VCaP (cell line): ENCODE measurements around the gene TENM4.
"Not testable (repeated sequence)": the region's sequence is repeated elsewhere in the genome, so short reads cannot be mapped to it uniquely, and the experiment has no call there.

Source experiments
- H3K27ac ChIP-seq: fragments of 450-650 bp; 2 replicates; pipeline ENCODE4 v1.5.1; 2017
- TF ChIP-seq, protein P1 (sequence below): fragments of 450-650 bp; conservative IDR thresholded peaks from 2 replicates; pipeline ENCODE4 v1.5.1; 2017; ENCODE audit warnings: mild to moderate bottlenecking, moderate library complexity

The TENM4 gene

DNA sequence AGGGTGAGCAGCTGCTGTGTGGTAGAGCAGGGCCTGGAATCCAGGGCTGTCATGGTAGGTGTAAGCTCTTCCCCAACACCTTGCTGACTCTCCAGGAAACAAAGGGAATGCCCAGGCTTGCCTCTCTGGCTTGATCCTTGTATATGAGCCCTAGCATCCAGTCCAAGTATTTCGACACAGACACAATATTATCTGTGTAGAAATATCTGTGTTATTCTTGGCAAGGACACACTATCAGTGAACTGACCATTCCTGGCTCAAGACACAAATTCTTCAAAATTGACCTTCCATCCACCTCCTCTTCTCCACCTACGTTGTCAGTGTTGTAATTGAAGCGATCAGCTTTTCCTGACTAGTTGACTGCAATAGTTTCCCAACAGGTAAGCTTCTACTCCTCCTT lies 554.2 kb downstream of the TENM4 start:
- TF ChIP-seq, protein P1, sequence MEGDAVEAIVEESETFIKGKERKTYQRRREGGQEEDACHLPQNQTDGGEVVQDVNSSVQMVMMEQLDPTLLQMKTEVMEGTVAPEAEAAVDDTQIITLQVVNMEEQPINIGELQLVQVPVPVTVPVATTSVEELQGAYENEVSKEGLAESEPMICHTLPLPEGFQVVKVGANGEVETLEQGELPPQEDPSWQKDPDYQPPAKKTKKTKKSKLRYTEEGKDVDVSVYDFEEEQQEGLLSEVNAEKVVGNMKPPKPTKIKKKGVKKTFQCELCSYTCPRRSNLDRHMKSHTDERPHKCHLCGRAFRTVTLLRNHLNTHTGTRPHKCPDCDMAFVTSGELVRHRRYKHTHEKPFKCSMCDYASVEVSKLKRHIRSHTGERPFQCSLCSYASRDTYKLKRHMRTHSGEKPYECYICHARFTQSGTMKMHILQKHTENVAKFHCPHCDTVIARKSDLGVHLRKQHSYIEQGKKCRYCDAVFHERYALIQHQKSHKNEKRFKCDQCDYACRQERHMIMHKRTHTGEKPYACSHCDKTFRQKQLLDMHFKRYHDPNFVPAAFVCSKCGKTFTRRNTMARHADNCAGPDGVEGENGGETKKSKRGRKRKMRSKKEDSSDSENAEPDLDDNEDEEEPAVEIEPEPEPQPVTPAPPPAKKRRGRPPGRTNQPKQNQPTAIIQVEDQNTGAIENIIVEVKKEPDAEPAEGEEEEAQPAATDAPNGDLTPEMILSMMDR = no peak
- H3K27ac ChIP-seq = no peak overlapping the region

DNA sequence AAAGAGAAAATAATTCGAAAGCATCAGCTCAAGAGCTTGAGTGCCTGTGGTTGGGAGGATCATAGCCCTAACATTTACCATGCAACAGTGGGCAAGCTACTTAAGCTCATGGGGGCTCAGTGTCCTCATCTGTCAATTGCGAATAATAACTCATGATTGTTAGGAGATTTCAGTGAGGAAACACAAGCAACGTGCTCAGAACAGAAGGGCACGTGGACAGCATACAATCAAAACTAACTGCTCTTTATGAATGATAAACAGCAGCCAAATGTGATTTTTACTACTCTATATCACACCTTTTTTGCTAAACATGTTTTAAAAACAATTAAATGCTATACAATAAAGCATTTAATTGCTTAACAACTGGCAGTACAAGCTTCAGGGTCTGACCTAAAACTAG lies 556.1 kb downstream of the TENM4 start:
- no peak overlapping the region for H3K27ac ChIP-seq
- TF ChIP-seq, protein P1 = no peak

DNA sequence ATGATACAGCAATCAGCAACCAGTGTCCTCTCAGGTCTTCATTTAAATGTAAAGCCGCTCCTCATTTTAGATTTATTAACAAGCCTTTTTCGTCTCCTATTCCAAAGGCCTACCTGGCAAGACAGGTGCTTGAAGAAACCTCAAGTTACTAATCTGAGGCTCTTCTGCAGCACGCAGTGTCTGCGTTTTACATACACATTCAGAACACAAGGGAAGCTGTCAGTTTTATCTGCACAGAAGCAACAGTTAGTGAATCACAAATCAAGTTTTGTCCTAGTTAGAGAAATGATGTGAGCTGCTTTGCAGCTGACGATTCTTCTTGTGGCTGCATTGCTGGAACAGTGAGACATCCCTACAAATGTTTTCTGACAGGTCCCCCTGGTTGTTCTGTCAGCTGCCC lies 557.3 kb downstream of the TENM4 start:
- TF ChIP-seq, protein P1 = no peak
- H3K27ac ChIP-seq = no peak overlapping the region

DNA sequence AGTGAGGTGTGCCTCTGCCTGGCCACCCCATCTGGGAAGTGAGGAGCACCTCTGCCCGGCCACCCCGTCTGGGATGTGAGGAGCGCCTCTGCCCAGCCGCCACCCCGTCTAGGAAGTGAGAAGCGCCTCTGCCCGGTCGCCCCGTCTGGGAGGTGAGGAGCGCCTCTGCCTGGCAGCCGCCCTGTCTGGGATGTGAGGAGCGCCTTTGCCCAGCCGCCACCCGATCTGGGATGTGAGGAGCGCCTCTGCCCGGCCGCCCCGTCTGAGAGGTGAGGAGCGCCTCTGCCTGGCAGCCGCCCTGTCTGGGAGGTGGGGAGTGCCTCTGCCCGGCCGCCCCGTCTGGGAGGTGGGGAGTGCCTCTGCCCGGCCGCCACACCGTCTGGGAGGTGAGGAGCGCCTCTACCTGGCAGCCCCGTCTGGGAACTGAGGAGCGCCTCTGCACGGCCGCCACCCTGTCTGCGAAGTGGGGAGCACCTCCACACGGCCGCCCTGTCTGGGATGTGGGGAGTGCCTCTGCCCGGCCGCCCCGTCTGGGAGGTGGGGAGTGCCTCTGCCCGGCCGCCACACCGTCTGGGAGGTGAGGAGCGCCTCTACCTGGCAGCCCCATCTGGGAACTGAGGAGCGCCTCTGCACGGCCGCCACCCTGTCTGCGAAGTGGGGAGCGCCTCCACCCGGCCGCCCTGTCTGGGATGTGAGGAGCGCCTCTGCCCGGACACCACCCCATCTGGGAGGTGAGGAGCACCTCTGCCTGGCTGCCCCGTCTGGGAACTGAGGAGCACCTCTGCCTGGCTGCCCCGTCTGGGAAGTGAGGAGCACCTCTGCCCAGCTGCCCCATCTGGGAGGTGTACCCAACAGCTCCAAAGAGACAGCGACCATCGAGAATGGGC lies 561.5 kb downstream of the TENM4 start:
- not testable (repeated sequence) for H3K27ac ChIP-seq

DNA sequence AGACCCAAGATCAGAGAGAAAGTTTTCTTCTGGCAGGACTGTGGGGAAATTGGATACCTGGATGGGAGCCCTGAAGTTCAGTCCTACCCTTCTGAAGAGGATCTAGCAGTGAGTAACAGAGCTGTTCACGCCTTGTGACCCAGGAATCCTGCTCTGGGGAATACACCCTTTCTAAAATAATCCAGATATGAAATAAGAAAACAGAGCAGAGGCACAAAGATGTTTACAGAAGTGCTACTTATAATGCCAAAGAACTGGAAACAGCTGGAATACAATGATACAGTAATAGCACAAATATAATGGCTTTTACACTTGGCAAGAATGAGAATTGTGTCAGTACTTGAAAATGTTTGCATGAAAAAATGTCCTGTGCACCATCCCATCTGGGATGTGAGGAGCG lies 562.2 kb downstream of the TENM4 start:
- TF ChIP-seq, protein P1 = no peak
- no peak overlapping the region for H3K27ac ChIP-seq

GRCh38 chr11:78876676-78877075 lies 564.2 kb downstream of the TENM4 start:
- H3K27ac ChIP-seq = no peak overlapping the region
- TF ChIP-seq, protein P1 = no peak

GRCh38 chr11:78870655-78871054 lies 570.2 kb downstream of the TENM4 start:
- H3K27ac ChIP-seq = no peak overlapping the region
- TF ChIP-seq, protein P1 = no peak

DNA sequence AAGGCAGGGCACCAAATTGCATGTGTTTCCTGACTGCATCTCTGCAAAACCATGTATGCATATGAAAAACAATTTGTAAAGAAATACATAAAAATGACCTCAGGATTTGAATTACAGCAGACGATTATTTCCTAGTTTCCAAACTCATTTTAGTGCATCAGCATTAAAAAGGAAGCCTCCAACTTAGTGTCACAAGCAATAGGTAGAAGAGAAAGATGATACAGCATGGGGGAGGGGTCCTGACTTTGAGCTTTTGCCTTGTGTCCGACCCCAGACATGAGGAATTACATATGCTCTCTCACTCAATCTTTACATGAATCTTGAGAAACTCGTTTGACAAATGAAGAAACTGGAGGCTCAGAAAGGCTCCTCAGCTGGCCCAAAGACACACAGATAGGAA lies 571.5 kb downstream of the TENM4 start:
- no peak overlapping the region for H3K27ac ChIP-seq
- TF ChIP-seq, protein P1 = no peak
